Activated CD8-positive, alpha-beta memory T cell treated with anti-CD3 and anti-CD28 coated beads, Interleukin-2, amount 50 U/mL, for 24 hours (primary cell): ENCODE data around the gene ILF3.
"Not testable (repeated sequence)": the region's sequence is repeated elsewhere in the genome, so short reads cannot be mapped to it uniquely, and the experiment has no call there.

Experiments
- DNase-seq: peaks from one replicate; pipeline ENCODE4 v3.0.0-alpha.2; 2020; ENCODE audit errors: extremely low read depth

Gene ILF3

GRCh38 chr19:10675214-10675613 is 21.1 kb downstream of the ILF3 start:
- not testable (repeated sequence) for DNase-seq

GRCh38 chr19:10677751-10678150 is 23.6 kb downstream of the ILF3 start:
- no peak for DNase-seq

DNA sequence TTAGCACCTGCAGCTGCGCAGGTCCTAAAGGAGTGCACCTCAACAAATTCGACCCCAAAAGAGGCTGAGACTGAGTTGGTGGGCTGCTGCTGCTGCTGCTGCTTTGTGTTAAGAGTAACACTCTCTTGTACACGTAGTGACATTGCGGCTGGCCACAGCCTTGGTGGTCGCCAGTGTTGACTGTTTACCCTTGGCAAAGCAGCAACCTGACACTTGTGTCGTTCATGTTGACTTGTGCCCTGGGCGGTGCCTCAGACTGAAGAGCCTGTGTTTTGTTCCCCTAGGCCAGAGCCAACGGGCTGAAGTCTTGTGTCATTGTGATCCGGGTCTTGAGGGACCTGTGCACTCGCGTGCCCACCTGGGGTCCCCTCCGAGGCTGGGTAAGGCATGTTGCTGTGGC is 24.7 kb downstream of the ILF3 start:
- DNase-seq: no peak

DNA sequence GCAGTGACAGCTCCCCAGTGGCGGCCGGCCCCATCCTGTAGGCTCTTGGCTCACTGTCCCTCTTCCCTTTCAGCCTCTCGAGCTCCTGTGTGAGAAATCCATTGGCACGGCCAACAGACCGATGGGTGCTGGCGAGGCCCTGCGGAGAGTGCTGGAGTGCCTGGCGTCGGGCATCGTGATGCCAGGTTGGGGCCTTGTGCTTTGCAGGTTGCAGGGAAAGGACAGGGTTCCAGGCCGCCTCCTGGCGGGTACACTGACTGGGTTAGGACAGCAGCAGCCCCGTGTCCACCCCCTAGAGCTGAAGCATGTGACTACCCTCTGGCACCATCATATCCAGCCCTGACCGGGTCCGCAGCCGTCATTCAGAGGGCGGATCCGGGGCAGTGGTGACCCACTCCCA is 25.6 kb downstream of the ILF3 start:
- DNase-seq: no peak

GRCh38 chr19:10680545-10681135 is 26.5 kb downstream of the ILF3 start:
- DNase-seq: no peak

DNA sequence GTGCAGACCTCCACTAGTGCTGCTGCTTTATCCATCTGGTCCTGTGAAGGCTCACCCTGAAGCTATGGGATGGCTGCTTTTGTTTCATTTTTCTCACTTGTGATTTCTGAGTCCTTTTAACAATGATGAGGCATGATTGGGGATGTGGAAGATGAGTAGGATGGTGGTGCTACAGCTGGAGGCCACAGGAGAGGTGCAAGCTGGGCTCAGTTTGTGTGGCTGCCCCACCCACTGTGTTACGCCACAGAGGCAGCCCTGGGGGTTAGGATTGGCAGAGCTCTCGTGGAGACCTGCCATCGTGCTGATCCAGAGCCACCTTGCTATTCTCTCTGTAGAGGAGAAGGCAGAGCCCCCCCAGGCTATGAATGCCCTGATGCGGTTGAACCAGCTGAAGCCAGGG is 27.5 kb downstream of the ILF3 start:
- no peak for DNase-seq

DNA sequence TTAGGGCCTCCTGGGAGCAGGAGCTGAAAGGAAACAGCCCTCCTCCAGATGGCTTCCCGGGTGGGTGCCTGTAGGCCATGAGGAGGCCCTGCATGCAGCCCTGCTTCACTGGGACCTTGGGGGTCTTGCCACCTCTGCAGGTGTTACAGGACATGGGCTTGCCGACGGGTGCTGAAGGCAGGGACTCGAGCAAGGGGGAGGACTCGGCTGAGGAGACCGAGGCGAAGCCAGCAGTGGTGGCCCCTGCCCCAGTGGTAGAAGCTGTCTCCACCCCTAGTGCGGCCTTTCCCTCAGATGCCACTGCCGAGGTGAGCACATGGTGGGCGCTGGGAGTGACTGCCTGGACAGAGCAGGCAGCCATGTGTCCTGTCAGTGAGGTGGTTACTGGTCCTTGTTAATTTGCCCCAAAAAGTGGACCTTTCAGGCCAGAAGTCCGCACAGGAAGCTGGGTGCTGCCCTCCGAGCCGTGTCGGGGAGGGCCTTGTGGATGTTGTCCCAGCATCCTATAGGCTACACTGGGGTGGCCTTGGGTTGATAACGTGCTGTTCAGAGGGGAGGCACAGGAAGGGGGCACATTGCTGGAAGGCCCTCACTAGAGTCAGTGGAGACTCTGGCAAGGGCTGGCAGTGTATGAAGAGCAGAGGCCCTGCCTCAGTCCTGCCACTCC is 28.4 kb downstream of the ILF3 start:
- no peak for DNase-seq

DNA sequence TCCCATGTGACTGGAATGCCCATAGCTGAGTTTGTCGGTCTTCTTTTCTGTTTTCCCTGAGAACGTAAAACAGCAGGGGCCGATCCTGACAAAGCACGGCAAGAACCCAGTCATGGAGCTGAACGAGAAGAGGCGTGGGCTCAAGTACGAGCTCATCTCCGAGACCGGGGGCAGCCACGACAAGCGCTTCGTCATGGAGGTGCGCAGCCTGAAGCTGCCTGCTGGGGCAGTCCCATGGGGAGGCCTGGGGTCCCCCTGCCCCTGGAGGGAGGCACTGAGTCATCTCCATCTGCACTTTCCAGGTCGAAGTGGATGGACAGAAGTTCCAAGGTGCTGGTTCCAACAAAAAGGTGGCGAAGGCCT is 28.9 kb downstream of the ILF3 start:
- no peak for DNase-seq

GRCh38 chr19:10683582-10683981 is 29.4 kb downstream of the ILF3 start:
- no peak for DNase-seq

- DNase-seq: no peak
Observed at GRCh38 chr19:10685210-10685609, 31.1 kb downstream of the ILF3 start.

GRCh38 chr19:10686193-10686592 is 32.0 kb downstream of the ILF3 start:
- no peak for DNase-seq

- DNase-seq: no peak
Observed at GRCh38 chr19:10686661-10687517, 32.7 kb downstream of the ILF3 start.

DNA sequence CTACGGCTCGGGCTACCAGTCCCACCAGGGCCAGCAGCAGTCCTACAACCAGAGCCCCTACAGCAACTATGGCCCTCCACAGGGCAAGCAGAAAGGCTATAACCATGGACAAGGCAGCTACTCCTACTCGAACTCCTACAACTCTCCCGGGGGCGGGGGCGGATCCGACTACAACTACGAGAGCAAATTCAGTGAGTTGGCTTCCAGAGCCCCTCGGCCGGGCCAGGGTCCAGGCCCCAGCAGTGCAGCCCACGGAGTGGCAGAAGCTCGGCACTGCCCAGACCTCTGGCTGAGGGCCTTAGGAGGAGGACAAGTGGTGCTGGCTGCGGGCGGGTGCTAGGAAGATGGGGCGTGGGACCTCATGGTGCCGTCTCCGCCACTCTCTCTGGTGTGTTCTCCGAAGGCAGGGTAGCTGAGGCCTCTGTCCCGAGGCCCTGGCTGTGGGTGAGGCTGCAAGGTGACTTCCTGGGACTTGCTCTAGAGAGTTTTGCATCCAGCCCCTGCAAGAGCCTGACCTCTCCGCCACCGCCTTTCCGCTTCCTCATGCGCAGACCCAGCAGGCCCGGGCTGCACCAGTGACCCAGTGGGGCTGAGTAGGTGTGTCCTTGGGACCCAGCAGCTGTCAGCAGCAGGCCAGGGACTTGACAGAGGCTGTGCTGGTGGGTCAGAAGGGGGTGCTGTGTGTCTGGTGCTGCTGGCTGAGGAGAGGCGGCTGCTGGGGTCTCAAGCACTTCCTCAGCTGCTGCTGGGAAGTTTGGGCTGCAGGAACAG is 33.6 kb downstream of the ILF3 start:
- no peak for DNase-seq

GRCh38 chr19:10688545-10689280 is 34.6 kb downstream of the ILF3 start:
- no peak for DNase-seq

DNA sequence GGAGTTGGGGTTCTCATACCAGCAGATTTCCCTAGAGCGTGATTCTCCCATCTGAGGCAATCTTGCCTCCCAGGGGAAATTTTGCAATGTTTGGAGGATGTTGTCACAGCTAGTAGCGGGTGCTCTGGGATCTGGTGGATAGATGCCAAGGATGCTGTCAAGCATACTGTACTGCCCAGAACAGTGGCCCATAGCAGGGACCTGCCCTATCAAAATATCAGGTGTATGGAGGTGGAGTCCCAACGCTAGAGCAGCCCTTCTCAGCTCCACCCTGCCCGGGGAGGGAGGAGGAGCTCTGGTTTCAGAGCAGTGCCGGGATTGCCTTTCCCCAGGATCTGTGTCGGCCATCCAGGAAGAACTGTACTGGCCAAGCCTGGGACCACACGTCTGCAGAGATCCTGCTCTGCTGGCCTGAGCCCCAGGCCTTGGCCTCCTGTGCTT is 36.2 kb downstream of the ILF3 start:
- DNase-seq: no peak

GRCh38 chr19:10691178-10691881 is 37.2 kb downstream of the ILF3 start:
- DNase-seq: no peak

DNA sequence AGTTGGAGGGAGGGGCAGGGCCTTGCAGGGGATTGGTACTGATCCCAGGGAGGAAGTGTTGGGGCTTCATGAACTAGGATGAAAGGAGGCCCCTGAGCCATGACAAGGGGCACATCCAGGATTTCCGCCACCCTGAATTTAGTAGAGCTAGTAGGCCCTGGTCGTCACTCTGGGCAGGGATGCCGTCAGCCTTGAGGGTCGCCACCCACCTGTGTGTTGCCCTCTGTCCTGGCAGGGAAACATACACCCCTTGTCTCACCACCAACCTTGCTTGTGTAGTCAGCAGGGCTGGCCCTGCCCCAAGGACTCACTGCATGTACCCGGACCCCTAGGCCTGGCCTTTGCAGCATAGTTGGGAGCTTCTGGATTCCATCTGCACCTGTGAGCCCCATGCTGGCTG is 37.7 kb downstream of the ILF3 start:
- no peak for DNase-seq

- DNase-seq: no peak
Observed at GRCh38 chr19:10692673-10693264, 38.6 kb downstream of the ILF3 start.

GRCh38 chr19:10694706-10695307 is 40.7 kb downstream of the ILF3 start:
- no peak for DNase-seq
